GM23338 (cell line): Measurements from ENCODE around the gene BCAS3. TPM values are rescaled to one million over a fixed set of nuclear protein-coding genes. Genes with fewer than 3 reads are reported as not detected.

Source experiments
- ATAC-seq: fragments of 200-7000 bp; cut with Tn5 transposase; 3 replicates; pipeline ENCODE4 v1.9.1; 2020
- DNase-seq: peaks from one replicate; pipeline ENCODE4 v3.0.0-alpha.2; 2015; ENCODE audit warnings: low spot score
- H2AFZ ChIP-seq: fragments of 200-600 bp; sonication (generic); 2 replicates; pipeline ENCODE4 v1.8.0; 2016; ENCODE audit warnings: antibody characterized with exemption, mild to moderate bottlenecking, moderate library complexity
- H3F3A ChIP-seq: fragments of 200-600 bp; sonication (generic); replicated peaks from 2 replicates; pipeline ENCODE4 v1.8.0; 2017; ENCODE audit warnings: antibody characterized with exemption, mixed run types, low read depth
- H3K27ac ChIP-seq: fragments of 200-600 bp; sonication (generic); 2 replicates; pipeline ENCODE4 v1.6.1; 2016; ENCODE audit warnings: low read depth
- H3K27me3 ChIP-seq: fragments of 200-600 bp; sonication (generic); 2 replicates; pipeline ENCODE4 v1.8.0; 2016; ENCODE audit warnings: mild to moderate bottlenecking, mixed run types, moderate library complexity; ENCODE audit not compliant: insufficient read depth
- H3K36me3 ChIP-seq: fragments of 200-600 bp; sonication (generic); 2 replicates; pipeline ENCODE4 v1.8.0; 2016; ENCODE audit warnings: mild to moderate bottlenecking; ENCODE audit not compliant: insufficient read depth
- H3K4me1 ChIP-seq: fragments of 200-600 bp; sonication (generic); 2 replicates; pipeline ENCODE4 v1.8.0; 2016; ENCODE audit warnings: mild to moderate bottlenecking, moderate library complexity; ENCODE audit not compliant: insufficient read depth
- H3K4me2 ChIP-seq: fragments of 200-600 bp; sonication (generic); 2 replicates; pipeline ENCODE4 v1.7.1; 2017; ENCODE audit warnings: mixed run types
- H3K4me3 ChIP-seq: fragments of 200-600 bp; sonication (generic); 2 replicates; pipeline ENCODE4 v1.6.1; 2016; ENCODE audit warnings: mixed run types
- H3K79me2 ChIP-seq: fragments of 200-600 bp; sonication (generic); replicated peaks from 2 replicates; pipeline ENCODE4 v1.8.0; 2017; ENCODE audit warnings: mild to moderate bottlenecking; ENCODE audit not compliant: insufficient read depth
- H3K9me2 ChIP-seq: fragments of 200-600 bp; sonication (generic); 2 replicates; pipeline ENCODE4 v1.8.0; 2017; ENCODE audit not compliant: insufficient read depth
- H4K20me1 ChIP-seq: fragments of 200-600 bp; sonication (generic); replicated peaks from 2 replicates; pipeline ENCODE4 v1.8.0; 2017; ENCODE audit warnings: mild to moderate bottlenecking; ENCODE audit not compliant: insufficient read depth
- H3K27ac Mint-ChIP-seq: 2 replicates; pipeline ENCODE4 v1.8.0; 2020; ENCODE audit warnings: inconsistent platforms, mild to moderate bottlenecking, moderate library complexity, mixed read lengths
- H3K27me3 Mint-ChIP-seq: 3 replicates; pipeline ENCODE4 v1.8.0; 2022; ENCODE audit warnings: low read depth, mild to moderate bottlenecking, moderate library complexity, mixed read lengths, inconsistent platforms; ENCODE audit not compliant: insufficient read depth, poor library complexity
- H3K36me3 Mint-ChIP-seq: 3 replicates; pipeline ENCODE4 v1.8.0; 2021; ENCODE audit warnings: low read depth, mild to moderate bottlenecking, inconsistent platforms, moderate library complexity, mixed read lengths
- H3K4me1 Mint-ChIP-seq: 3 replicates; pipeline ENCODE4 v1.8.0; 2020; ENCODE audit warnings: mild to moderate bottlenecking, inconsistent platforms, mixed read lengths
- H3K4me3 Mint-ChIP-seq: 3 replicates; pipeline ENCODE4 v1.8.0; 2021; ENCODE audit warnings: moderate library complexity, mild to moderate bottlenecking, inconsistent platforms, mixed read lengths
- H3K9me3 Mint-ChIP-seq: 3 replicates; pipeline ENCODE4 v1.8.0; 2020; ENCODE audit warnings: moderate library complexity, mild to moderate bottlenecking, inconsistent platforms, mixed read lengths
- CTCF ChIP-seq, 2 experiments: fragments of 200-600 bp in 1 of 2; sonication (generic) in 1 of 2; conservative IDR thresholded peaks; 2 replicates each; pipeline versions ENCODE4 v1.5.1 to v1.6.1; 2016 to 2017; ENCODE audit warnings: antibody characterized with exemption in 2 of 2, low read depth in 2 of 2, mild to moderate bottlenecking in 2 of 2, moderate library complexity in 1 of 2
- ETS1 ChIP-seq: IDR thresholded peaks from 2 replicates; pipeline ENCODE4 v1.6.1; 2016; ENCODE audit warnings: antibody characterized with exemption
- EZH2 ChIP-seq: fragments of 200-600 bp; sonication (generic); IDR thresholded peaks from one replicate; pipeline ENCODE4 v1.8.0; 2017; ENCODE audit warnings: antibody characterized with exemption, mild to moderate bottlenecking, low read depth; ENCODE audit not compliant: unreplicated experiment
- EZH2phosphoT487 ChIP-seq: fragments of 200-600 bp; sonication (generic); IDR thresholded peaks from one replicate; pipeline ENCODE4 v1.8.1; 2018; ENCODE audit warnings: antibody characterized with exemption; ENCODE audit not compliant: unreplicated experiment
- JUNB ChIP-seq: IDR thresholded peaks from one replicate; pipeline ENCODE4 v1.6.1; 2016; ENCODE audit warnings: antibody characterized with exemption; ENCODE audit not compliant: unreplicated experiment
- NANOG ChIP-seq: IDR thresholded peaks from 2 replicates; pipeline ENCODE4 v1.6.1; 2016; ENCODE audit warnings: antibody characterized with exemption, borderline replicate concordance
- POLR2AphosphoS5 ChIP-seq: IDR thresholded peaks from 2 replicates; pipeline ENCODE4 v1.6.1; 2016; ENCODE audit warnings: antibody characterized with exemption, low read depth
- REST ChIP-seq: IDR thresholded peaks from one replicate; pipeline ENCODE4 v1.6.1; 2018; ENCODE audit warnings: antibody characterized with exemption; ENCODE audit not compliant: unreplicated experiment
- STAT1 ChIP-seq: IDR thresholded peaks from one replicate; pipeline ENCODE4 v1.6.1; 2016; ENCODE audit warnings: antibody characterized with exemption; ENCODE audit not compliant: unreplicated experiment
- ZNF331 ChIP-seq: fragments of 250-450 bp; sonication (Bioruptor Pico); IDR thresholded peaks from 2 replicates; pipeline ENCODE4 v1.5.0; 2020; ENCODE audit warnings: low read depth, mild to moderate bottlenecking, moderate library complexity
- ZNF462 ChIP-seq: fragments of 250-450 bp; sonication (Bioruptor Pico); IDR thresholded peaks from 2 replicates; pipeline ENCODE4 v1.5.0; 2020; ENCODE audit warnings: mild to moderate bottlenecking, moderate library complexity
- polyA plus RNA-seq: library from polyadenylated mRNA; unstranded; fragments of >200 nt; fragmentation: Nextera tagmentation; extraction: Ambion mirVana; gene quantifications from 2 replicates; pipeline ENCODE4 v1.2.1, GENCODE V29; 2016
- total RNA-seq: library from RNA; depleted of rRNA; stranded (reverse); fragments of >200 nt; shearing (Covaris generic); gene quantifications from 2 replicates; pipeline ENCODE4 v1.2.3, GENCODE V29; 2014

BCAS3 gene
- total and polyA plus RNA-seq, 2 experiments from 2014 or later = 8.2 to 28.0 TPM

DNA sequence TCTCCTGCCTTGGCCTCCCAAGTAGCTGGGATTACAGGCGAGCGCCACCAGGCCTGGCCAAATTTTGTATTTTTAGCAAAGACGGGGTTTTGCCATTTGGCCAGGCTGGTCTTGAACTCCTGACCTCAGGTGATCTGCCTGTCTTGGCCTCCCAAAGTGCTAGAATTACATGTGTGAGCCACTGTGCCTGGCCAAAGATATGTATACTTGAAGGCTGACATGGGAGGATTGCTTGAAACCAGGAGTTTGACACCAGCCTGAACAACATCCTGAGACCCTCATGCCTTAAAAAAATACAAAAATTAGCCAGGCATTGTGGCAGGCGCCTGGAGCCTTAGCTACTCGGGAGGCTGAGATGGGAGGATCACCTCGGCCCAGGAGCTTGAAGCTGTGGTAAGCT is 3.1 kb downstream of the BCAS3 start:
- Histone ChIP-seq H3K36me3 (no peaks in the 10 kb centered on the region), H3F3A (no peaks in the 10 kb centered on the region), H3K9me2 (no peaks in the 10 kb centered on the region), H3K4me1 (no peaks in the 10 kb centered on the region), H3K79me2 (no peaks in the 10 kb centered on the region), H4K20me1 (no peaks in the 10 kb centered on the region), H3K27me3 (no peaks in the 10 kb centered on the region), H3K27ac (no peak overlapping the region), H3K4me2 (no peak overlapping the region), H3K4me3 (no peak overlapping the region), H2AFZ (no peak overlapping the region)
- TF ChIP-seq EZH2phosphoT487 (no peak), ZNF331 (no peak), POLR2AphosphoS5 (no peak), NANOG (no peak), ETS1 (no peak)
- H3K4me3 Mint-ChIP-seq = no peak overlapping the region
- H3K36me3 Mint-ChIP-seq = no peaks in the 10 kb centered on the region
- peaks cover 12% of the 10 kb centered on the region; the same call in 2 of the 3 replicates for H3K4me1 Mint-ChIP-seq
- peaks cover 3% of the 10 kb centered on the region for H3K27me3 Mint-ChIP-seq
- DNase-seq = no peak
- H3K9me3 Mint-ChIP-seq = no peaks in the 10 kb centered on the region
- no peak overlapping the region for H3K27ac Mint-ChIP-seq
- ATAC-seq = no peak

DNA sequence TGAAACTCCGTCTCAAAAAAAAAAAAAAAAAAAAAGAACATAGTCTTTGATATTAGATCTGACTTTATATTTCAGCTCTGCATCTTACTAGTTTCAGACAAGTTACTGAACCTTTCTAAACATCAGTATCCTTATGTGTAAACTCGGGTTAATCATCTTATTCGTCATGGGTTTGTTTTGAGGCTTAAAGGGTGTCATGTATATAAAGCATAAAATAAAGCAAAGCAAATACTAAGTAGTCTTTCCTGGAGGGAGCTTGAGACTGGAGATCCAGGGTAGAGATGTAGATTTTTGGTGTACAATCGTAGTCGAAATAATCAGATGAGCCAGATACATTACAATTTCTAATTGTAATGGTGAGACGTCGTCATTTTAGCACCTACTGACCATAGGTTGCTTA is 7.8 kb downstream of the BCAS3 start:
- Histone ChIP-seq H3K27ac (no peak overlapping the region), H3K27me3 (no peaks in the 10 kb centered on the region), H2AFZ (no peak overlapping the region), H3K4me3 (no peak overlapping the region), H3K4me1 (no peaks in the 10 kb centered on the region), H3F3A (no peaks in the 10 kb centered on the region), H3K79me2 (no peaks in the 10 kb centered on the region), H3K9me2 (no peaks in the 10 kb centered on the region), H3K36me3 (no peaks in the 10 kb centered on the region), H4K20me1 (no peaks in the 10 kb centered on the region), H3K4me2 (no peak overlapping the region)
- Mint-ChIP-seq H3K4me3 (no peak overlapping the region), H3K9me3 (no peaks in the 10 kb centered on the region), H3K4me1 (no peaks in the 10 kb centered on the region), H3K36me3 (no peaks in the 10 kb centered on the region), H3K27ac (no peak overlapping the region), H3K27me3 (peaks cover 1% of the 10 kb centered on the region)
- ATAC-seq (no peak), DNase-seq (no peak)
- TF ChIP-seq NANOG = no peak
- TF ChIP-seq EZH2 = no peak
- TF ChIP-seq CTCF (conservative IDR thresholded peaks at IDR 0.05; ENCODE audit: low read depth in 2 of 2) = no peak
- TF ChIP-seq ZNF462 (CRISPR knock-in tag) = no peak
- TF ChIP-seq REST = no peak
- no peak for TF ChIP-seq JUNB
- no peak for TF ChIP-seq STAT1
